GM18508 (cell line): ENCODE measurements around the gene TP53I11.

Source experiments
- ATAC-seq: cut with Tn5 transposase; IDR thresholded peaks from one replicate; pipeline ENCODE4 v1.9.1; 2021; ENCODE audit warnings: moderate number of reproducible peaks; ENCODE audit not compliant: insufficient read depth, unreplicated experiment

TP53I11 gene, protein sequence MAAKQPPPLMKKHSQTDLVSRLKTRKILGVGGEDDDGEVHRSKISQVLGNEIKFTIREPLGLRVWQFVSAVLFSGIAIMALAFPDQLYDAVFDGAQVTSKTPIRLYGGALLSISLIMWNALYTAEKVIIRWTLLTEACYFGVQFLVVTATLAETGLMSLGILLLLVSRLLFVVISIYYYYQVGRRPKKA

DNA sequence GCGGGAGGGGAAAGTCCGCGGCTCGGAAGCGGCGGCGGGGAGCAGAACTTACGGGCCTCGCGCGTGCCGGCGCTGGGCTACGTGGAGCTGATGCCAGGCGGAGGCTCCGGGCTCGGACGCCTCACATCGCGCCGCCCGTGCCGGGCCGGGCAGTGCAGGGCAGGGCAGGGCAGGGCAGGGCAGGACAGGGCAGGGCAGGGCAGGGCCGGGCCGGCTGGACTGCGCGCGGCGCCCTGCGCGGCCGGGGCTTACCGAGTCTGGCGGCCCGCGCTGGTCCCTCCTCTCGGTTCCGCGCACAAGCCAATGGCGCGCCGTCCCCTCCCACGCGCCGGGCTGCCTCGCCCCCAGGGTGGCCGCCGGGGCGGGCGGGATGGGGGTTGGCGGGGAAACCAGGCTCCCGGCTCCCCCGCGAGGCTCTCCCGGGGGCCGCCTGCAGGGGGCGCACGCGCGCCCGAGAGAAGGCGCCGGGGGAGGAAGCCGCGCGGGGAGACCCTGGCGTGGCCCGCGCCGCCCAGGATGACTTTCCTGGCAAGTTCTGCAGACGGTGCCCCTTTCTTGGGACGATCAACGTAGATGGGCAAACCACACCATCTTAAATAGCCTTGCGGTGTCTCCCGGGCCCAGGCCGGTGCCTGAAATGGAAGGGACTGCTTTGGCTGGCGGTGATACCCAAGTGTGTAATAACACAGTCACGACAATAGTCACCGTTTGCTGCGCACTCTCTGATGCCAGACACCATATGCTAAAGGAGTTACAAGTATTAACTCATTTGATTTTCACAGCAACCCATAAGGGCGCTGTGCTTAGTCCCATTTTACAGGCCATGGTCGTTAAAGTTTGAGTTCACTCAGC lies at the start of gene TP53I11:
TP53I11 (minus strand) TSS at position 259 of the 852 bp plus-strand sequence. CDS start 12,548 bp downstream, outside the sequence.
- ATAC-seq, result no peak

DNA sequence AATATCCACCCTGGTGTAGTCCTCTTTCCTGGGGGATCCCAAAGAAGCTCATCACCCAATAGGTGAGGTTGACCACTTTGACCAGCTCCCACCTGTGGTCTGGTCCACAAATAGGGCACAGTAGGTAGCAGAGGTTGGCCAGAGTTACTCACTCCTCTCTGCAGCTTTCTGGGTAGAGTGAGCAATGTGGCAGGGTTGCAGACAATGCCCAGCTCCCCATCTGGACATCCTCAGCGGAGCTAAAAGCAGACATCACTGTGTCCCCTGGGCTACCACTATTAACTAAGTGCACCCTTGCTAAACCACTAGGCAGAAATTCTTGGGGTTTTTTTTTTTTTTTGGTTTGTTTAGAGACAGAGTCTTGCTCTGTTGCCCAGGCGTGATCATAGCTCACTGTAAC lies 48.4 kb upstream of the TP53I11 start:
- no peak for ATAC-seq

DNA sequence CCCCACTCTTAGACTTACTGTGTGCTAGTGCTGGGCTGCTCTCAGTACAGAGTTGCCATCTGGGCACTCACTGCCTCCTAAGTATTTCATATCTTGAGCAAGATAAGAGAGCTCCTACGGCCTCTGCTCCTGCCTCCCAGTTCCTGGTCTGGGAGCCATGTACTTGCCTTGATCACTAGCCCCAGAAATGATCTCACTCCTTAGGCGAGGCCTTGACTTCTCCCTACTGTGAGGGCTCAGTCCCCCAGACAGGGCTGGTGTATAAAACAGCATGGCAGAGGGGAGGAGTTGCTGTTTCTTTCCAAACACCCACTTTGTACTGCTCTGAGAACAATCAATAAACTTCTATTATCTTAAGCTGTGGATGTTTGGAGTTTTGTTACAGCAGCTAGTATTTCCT lies 47.4 kb upstream of the TP53I11 start:
- no peak for ATAC-seq

DNA sequence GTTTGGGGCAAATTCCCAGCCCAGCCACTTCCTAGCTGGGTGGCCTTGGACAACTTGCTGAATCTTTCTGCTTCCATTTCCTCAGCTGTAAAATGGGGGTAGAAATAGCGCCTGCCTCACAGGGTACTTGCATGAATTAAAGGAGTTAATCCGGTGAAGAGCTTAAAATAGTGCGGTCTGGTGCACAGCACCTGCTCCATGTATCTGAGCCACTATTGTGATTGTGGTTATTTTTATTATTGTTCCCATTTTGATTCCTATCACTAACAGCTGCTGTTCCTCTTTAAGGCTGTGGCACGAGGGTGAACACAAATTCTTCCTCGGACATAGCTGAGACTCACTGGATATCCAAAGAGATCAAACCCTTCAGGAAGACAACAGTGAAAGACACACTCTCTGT lies 46.9 kb upstream of the TP53I11 start:
- ATAC-seq, result no peak

DNA sequence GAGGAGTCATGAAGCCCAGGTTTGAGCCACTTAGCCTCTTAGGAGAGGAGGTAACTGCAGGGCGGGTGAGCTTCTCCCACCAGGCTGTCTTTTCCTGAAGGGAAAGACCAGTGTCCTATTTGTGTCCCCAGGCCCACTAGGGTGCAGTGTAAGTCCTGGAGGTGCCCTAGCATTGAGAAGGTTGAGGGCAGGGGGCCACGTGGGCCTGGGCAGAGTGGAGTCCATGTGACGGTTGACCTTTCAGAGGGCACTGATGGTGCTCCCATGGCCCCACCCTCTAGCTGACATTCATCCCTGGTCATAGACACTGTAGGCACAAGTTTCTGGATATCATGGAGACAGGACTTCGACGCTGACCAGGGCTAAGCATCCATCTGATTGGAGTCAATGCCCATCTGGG lies 44.1 kb upstream of the TP53I11 start:
- no peak for ATAC-seq

DNA sequence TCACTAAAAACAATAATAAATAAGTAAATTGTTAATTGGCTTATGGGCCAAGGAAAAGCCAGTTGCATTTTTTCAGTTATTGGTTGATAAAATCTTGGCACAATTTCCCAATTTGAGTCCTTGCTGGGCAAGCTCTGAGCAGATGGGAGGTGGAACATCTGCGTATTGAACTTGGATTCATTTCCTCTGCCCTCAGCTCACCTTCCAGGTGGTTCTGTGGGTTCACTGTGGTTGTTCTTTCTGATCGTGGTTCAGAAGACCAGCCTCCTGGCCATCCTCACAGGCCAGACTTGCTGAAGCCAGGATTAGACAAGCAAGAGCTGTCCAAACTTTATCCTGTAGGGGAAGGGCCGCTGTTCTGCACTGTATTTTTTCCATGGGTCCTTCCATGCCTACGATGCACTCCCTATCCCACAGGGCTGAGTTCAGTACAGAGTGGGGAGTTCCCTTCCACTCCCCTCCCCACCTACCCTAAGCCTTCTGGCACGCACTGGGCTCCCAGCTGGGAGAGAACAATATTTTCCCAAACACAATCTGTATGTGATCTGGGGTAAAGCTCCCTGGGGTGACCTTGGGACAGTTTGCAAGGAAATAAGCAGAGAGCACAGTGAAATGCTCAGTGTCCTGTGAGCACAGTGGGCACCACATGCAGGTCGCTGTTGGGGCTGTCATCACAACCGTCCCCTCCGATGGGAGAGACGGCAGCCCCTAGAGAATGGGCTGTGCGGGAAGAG lies 43.5 kb upstream of the TP53I11 start:
- ATAC-seq, result no peak

DNA sequence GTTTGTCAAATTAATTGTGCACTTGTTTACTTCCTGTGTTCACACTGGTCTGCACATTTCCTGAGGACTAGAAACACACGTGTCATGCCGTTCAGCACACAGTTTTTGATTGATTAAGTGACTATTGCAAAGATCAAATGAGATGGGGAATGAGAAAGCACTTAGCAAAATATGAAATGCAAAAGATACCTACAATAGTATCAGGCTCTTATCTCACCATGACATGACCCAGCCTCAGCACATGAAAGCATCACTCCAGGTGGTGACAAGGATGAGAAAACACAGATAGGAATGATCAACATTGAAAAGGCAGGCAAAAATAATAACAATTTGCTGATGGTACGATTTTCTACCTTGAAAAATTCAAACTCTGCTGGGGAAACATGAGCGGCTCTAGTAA lies 42.1 kb upstream of the TP53I11 start:
- ATAC-seq, result no peak

DNA sequence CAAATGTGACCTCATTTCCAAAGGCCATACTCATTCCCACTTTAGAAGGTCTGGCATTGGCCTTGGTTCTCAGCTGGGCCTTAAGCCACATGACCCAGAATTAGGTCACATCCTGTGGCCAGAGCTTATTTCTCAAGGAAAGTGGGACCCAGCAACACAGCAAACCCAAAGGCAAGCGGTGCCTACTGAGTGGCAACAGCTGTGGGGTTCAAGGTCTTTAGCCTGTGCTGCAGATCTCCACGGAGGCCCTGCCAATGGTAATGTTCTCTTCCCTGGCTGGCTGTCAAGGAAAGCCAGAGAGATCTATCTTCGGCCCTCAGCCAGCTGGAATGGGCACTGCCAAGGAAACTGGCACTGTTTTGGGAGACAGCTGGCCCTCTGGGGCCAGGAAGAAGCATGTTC lies 41.5 kb upstream of the TP53I11 start:
- ATAC-seq, result no peak

DNA sequence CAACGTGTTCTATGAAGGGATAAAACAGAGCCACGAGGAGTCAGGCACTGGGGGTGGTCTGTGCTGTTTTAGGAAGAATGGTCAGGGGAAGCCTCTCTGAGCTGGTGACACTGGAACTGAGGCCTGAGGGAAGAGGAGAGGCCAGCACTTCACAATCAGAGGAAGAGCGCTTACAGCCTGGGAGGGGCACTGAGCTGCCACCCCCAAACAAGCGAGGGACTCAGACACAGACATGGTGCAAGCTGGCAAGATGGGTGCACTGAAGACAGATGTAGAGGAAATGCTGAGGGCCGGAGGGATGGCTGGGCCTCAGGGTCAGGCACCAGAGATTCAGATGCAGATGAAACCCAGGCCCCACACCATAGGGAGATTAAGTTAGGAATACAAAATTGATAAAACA lies 40.0 kb upstream of the TP53I11 start:
- no peak for ATAC-seq

DNA sequence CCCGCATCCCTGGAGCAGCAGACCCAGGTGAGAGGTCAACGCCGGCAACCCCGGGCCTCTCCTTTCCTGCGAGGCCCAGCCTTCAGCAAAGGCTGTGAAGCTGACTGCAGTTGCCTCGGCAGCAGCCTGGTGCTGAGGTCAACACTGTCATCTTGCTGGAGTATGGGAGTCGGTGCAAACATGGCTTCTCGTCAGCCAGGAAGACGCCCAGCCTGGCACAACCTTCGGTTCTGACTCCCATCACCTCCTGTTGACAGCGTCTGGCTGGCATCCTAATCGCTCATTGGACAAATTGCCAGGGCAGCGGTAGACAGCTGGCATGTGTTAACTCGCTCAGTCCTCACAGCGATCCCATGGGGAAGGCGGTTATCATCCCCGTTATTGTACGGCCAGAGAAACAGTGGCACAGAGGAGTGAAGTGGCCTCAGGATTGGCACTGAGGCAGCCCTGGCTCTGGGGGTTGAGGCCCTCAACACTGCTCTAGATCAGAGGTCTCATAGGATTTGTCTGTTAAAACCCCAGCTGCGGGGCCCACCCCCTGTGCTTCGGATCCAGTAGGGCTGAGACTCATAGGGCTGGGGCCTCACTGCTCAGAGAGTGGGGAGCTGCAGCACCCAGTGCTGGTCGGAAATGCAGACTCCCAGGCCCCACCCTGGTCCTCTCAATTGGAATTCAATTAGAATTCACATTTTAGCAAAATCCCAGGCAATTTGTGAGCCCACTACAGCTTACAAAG lies 39.3 kb upstream of the TP53I11 start:
- no peak for ATAC-seq

DNA sequence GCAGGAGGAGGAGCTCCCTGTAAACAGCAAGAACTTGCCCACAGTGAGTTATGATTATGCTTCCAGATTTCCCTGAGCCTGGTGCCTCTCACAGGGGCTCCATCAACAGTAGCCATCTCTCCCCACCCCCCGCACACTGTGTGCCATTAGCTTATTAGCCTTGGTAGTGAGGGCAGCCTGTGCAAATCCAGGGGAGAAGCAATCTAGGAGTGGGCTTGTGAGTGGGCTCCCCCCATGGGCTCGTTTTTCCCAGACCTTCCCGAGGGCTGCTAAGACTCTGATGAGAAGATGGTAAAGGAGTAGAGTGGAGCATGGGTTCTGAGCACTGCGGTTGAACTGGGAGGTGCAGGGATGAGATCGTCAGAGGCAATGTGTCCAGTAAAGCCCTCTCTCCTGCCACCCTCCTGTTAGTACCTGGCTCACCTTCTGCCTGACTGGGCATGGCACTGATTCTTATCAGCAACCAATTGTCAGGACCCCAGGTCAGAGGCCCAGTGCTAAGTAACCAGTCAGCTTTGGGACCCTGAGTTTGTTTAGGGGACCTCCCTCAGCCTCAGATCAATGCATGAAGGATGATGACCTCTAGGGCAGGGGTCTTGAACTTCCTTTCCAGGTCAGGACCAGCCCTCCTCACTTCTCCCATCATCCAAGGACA lies 38.4 kb upstream of the TP53I11 start:
- ATAC-seq, result no peak

DNA sequence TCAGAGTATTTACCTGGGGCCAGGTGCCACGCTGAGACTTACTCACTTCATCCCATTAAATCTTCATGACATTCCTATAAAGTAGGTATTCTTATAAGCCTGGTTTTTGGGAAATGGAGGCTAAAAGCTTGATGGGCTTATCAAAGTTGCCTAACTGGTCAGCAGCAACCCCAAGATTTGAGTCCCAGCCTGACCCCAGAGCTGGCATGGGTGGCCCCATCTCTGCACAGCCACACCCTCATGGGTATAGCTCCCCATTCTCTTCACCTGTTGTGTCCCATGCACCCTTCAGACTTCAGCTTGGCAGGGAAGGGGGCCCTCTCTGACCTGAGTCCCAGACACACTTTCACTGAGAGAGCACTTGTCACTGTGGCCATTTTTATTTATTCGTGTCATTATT lies 37.4 kb upstream of the TP53I11 start:
- ATAC-seq, result no peak

DNA sequence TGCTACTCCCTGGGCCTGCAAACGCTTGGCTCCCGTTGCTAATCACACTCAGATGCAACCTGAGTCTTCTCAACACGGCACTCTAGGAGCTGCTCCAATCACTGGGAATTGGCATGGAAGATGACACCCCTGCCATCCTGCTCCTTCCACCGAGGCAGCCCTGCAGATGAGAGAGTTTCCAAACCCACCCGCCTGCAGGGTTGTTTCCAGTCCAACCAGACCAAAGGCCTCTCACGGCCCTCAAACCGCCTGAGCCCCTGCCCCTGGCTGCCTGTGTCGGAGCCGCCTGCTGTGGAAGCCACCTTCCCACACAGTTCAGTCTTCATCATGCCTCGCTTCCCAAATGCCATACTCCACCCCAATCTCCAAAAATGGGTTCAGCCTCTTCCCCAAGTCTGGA lies 36.8 kb upstream of the TP53I11 start:
- no peak for ATAC-seq

DNA sequence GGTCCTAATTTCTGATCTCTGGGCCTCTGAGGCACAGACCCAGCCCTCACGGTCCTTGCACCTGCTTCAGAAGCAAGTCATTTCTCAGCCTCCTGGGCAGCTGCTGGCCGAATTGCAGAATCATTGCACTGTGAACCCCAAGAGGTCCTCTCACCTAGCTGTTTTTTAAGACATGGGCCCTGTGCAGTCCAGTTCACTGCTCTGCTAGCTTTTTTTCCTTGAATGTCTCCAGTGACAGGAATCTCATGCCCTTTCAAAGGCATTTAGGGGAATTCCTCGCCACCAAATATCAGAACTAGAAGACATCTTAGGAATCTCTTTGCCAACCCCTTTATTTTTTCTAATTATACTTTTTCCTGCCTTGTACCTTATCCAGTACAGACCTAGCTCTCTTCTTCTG lies 35.6 kb upstream of the TP53I11 start:
- ATAC-seq, result no peak

DNA sequence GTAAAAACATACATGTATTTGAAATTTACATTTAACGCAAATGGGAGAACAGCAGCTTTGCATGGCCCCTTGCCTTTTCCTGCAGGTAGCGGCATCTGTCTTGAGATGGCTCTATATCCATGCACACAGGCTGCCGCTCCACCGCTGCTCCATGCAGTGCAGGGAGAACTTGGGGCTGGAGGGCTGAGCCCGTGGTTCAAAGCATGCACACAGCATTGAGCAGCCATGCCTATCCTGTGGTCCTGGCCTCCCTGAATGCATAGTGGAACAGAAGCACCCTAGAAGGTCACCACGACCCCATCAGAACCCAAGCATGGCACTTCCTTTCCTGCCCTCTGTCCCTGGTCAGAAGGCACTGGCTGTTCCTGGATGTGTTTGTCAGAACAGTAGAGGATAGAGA lies 35.0 kb upstream of the TP53I11 start:
- ATAC-seq, result no peak

DNA sequence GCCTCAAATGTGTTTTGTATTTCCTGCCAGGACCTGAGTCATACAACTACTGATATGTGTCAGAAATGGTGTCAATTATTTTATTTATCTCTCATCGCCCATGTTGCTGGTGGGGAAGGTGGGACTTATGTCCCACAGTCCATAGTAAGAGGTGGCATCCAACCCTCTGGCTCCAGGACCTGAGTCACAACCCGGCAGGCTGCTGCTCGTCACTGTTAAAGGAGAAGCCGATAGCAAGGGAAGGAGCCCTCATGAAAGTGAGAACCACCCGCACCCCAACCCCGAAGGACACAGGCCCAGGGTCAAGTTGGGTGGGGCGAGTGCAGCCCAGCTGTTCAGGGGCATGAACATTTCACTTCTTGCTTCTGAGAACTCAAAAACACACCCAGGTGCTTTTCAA lies 33.1 kb upstream of the TP53I11 start:
- no peak for ATAC-seq

DNA sequence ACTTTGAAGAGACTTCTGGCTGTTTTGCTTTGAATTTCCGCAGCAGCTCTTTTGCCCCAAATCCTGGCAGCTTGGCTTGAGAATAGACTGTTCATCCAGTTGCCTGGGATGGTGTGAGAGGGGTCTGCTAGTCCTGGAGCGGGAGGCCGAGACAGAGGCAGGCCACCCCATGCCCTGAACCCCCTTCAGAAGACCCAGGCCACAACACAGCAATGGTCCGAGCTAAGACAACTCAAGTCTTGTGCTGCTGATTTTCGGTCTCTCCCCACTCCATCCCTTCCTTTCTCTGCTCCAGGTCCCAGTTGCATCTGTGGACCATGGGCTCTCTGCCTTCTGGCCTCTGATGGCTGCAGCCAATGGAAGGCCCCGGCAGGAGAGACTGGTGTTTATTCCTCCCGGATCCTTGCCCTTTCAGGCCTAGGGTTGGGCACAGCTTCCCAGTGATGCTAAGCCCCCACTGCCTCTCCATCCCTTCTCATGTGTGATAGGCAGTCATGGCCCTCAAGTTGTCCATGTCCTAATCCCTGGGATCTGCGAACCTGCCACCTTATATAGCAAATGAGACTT lies 31.9 kb upstream of the TP53I11 start:
- no peak for ATAC-seq

DNA sequence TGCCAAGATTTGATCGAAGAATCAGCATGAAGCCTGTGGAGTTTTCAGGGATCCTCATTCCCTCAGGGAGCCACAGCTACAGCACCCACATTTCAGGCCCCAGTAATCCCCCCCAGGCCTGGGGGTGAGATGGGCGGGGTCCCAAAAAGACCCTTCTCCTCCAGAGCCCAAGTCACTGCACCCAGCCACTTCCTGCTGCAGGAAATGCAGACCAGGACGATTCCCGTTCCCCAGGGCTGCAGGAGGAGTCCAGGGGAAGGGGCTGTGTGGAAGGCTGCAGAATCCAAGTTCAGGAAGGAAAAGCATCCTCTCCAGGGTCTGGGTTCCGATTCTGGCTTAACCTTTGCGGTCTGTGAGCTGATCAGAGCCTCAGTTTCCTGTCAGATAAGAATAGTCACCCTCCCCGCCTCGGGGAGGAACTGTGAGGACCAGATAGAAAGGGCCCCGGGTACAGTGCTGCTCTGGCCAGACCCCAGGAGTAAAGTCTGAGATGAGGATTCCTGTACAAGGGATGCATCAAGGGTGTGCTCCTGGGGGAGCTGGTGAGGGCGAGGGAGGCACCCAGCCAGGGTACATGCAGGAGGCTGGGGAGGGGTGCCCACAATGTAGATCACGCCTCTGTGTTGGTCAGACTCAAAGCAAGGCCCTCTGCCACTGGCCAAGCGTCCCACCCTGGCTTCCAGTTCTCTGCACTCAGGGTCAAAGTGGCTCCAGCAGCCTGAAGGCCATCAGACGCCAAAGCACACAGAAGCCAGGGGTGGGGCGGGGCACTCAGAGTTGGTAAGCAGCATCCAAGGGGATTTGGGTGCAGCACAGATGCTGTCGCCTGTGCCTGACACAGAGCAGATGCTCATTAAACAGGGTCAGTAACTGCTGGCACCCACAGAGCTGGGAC lies 30.1 kb upstream of the TP53I11 start:
- no peak for ATAC-seq
